Measurements from ENCODE around the gene GUCD1. TPM values are rescaled to one million over a fixed set of nuclear protein-coding genes. Genes with fewer than 3 reads are reported as not detected.
A peak's percentile ranks its signal among the peaks of the same experiment; 100 is the strongest.

Gene GUCD1
- total and polyA plus RNA-seq, 2 of the 13 experiments (the other 11 are each of a cell fraction or from before 2014, with no cell fraction given), result 128 to 245 TPM

DNA sequence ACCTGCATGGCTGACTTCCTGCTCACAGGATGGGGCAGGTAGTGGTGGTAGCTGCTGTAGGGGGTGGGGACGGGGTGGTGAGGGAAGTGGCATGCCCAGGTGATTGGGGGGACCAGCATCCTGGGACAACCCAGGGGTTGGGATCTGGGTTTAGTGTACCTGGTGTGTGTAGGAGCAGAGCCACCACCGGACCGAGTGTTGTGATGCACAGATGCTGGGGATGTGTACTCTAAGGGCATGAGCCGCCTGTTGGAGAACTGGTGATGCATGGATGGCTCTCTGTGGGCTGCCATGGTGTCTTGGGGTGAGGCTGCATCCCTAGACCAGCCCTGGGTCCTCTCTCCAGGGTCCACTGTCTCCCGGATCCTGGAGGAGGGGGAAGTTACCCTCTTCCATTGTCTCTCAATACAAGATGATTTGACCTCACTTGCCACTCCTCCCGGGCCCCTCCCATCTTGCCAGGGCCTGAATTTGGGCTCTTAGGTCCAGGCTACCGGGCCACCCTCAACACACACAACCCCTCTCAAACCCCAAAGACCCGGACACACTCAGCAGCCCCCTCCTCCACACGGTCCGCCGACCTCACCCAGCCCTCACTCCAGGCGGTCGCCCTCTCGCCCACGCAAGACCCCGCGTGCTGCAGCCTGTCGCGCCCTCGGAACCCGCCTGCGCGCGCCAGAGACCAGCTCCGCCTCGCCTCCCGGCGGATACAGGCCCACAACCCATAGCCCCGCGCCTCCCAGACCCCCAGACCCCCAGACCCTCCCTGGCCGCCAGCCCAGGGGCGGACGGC is 37.3 kb upstream of the GUCD1 start (continued):
- TF ChIP-seq, protein P1, sequence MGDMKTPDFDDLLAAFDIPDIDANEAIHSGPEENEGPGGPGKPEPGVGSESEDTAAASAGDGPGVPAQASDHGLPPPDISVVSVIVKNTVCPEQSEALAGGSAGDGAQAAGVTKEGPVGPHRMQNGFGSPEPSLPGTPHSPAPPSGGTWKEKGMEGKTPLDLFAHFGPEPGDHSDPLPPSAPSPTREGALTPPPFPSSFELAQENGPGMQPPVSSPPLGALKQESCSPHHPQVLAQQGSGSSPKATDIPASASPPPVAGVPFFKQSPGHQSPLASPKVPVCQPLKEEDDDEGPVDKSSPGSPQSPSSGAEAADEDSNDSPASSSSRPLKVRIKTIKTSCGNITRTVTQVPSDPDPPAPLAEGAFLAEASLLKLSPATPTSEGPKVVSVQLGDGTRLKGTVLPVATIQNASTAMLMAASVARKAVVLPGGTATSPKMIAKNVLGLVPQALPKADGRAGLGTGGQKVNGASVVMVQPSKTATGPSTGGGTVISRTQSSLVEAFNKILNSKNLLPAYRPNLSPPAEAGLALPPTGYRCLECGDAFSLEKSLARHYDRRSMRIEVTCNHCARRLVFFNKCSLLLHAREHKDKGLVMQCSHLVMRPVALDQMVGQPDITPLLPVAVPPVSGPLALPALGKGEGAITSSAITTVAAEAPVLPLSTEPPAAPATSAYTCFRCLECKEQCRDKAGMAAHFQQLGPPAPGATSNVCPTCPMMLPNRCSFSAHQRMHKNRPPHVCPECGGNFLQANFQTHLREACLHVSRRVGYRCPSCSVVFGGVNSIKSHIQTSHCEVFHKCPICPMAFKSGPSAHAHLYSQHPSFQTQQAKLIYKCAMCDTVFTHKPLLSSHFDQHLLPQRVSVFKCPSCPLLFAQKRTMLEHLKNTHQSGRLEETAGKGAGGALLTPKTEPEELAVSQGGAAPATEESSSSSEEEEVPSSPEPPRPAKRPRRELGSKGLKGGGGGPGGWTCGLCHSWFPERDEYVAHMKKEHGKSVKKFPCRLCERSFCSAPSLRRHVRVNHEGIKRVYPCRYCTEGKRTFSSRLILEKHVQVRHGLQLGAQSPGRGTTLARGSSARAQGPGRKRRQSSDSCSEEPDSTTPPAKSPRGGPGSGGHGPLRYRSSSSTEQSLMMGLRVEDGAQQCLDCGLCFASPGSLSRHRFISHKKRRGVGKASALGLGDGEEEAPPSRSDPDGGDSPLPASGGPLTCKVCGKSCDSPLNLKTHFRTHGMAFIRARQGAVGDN (CRISPR knock-in tag; IDR thresholded peaks at IDR 0.05), result peak; percentile 65
- TF ChIP-seq MEF2D (CRISPR knock-in tag; IDR thresholded peaks at IDR 0.05), result no peak
- TF ChIP-seq ZNF879 (CRISPR knock-in tag; IDR thresholded peaks at IDR 0.05), result 0 out of 2 replicates have a peak, but pooled peaks have one; percentile 17
- TF ChIP-seq MXD4 (CRISPR knock-in tag; IDR thresholded peaks at IDR 0.05), result 0 out of 2 replicates have a peak, but pooled peaks have one; percentile 1
- no peak for TF ChIP-seq WIZ (CRISPR knock-in tag; IDR thresholded peaks at IDR 0.05)
- 0 out of 2 replicates have a peak, but pooled peaks have one; percentile 51 for TF ChIP-seq ZNF446 (CRISPR knock-in tag; IDR thresholded peaks at IDR 0.05)
- no peak for TF ChIP-seq ZNF550 (CRISPR knock-in tag; IDR thresholded peaks at IDR 0.05; ENCODE audit: borderline replicate concordance)
- TF ChIP-seq, protein P2, sequence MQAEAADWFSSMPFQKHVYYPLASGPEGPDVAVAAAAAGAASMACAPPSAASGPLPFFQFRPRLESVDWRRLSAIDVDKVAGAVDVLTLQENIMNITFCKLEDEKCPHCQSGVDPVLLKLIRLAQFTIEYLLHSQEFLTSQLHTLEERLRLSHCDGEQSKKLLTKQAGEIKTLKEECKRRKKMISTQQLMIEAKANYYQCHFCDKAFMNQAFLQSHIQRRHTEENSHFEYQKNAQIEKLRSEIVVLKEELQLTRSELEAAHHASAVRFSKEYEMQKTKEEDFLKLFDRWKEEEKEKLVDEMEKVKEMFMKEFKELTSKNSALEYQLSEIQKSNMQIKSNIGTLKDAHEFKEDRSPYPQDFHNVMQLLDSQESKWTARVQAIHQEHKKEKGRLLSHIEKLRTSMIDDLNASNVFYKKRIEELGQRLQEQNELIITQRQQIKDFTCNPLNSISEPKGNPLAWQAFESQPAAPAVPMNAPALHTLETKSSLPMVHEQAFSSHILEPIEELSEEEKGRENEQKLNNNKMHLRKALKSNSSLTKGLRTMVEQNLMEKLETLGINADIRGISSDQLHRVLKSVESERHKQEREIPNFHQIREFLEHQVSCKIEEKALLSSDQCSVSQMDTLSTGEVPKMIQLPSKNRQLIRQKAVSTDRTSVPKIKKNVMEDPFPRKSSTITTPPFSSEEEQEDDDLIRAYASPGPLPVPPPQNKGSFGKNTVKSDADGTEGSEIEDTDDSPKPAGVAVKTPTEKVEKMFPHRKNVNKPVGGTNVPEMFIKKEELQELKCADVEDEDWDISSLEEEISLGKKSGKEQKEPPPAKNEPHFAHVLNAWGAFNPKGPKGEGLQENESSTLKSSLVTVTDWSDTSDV (CRISPR knock-in tag; IDR thresholded peaks at IDR 0.05), result no peak; the same call in 1 of the 2 replicates
- TF ChIP-seq TEAD2 (CRISPR knock-in tag; IDR thresholded peaks at IDR 0.05), result no peak
- no peak for TF ChIP-seq PAWR (CRISPR knock-in tag; IDR thresholded peaks at IDR 0.05; ENCODE audit: borderline replicate concordance)
- no peak for TF ChIP-seq GABPB1 (CRISPR knock-in tag; IDR thresholded peaks at IDR 0.05)
- 0 out of 2 replicates have a peak, but pooled peaks have one; percentile 12 for TF ChIP-seq ZFYVE20 (CRISPR knock-in tag; IDR thresholded peaks at IDR 0.05; ENCODE audit: borderline replicate concordance, low read depth)
- TF ChIP-seq HNRNPK (IDR thresholded peaks at IDR 0.05; ENCODE audit: low read depth, low read length, poor library complexity, severe bottlenecking), result peak; percentile 62
- TF ChIP-seq, protein P3, sequence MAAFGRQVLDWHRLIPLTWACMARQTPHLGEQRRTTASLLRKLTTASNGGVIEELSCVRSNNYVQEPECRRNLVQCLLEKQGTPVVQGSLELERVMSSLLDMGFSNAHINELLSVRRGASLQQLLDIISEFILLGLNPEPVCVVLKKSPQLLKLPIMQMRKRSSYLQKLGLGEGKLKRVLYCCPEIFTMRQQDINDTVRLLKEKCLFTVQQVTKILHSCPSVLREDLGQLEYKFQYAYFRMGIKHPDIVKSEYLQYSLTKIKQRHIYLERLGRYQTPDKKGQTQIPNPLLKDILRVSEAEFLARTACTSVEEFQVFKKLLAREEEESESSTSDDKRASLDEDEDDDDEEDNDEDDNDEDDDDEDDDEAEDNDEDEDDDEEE (CRISPR knock-in tag; IDR thresholded peaks at IDR 0.05), result peak; percentile 35; the same call in 1 of the 2 replicates
- TF ChIP-seq MAFK (conservative IDR thresholded peaks at IDR 0.05 in 1 of 2, IDR thresholded peaks at IDR 0.05 in 1 of 2; ENCODE audit: low read length in 2 of 2), result no peak
- no peak for TF ChIP-seq MATR3 (CRISPR knock-in tag; IDR thresholded peaks at IDR 0.05)
- TF ChIP-seq ZZZ3 (CRISPR knock-in tag; IDR thresholded peaks at IDR 0.05; ENCODE audit: borderline replicate concordance), result no peak; the same call in 1 of the 2 replicates
- TF ChIP-seq, protein P4, sequence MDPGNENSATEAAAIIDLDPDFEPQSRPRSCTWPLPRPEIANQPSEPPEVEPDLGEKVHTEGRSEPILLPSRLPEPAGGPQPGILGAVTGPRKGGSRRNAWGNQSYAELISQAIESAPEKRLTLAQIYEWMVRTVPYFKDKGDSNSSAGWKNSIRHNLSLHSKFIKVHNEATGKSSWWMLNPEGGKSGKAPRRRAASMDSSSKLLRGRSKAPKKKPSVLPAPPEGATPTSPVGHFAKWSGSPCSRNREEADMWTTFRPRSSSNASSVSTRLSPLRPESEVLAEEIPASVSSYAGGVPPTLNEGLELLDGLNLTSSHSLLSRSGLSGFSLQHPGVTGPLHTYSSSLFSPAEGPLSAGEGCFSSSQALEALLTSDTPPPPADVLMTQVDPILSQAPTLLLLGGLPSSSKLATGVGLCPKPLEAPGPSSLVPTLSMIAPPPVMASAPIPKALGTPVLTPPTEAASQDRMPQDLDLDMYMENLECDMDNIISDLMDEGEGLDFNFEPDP (CRISPR knock-in tag; conservative IDR thresholded peaks at IDR 0.05), result no peak
